Activated effector memory CD4-positive, alpha-beta T cell treated with anti-CD3 and anti-CD28 coated beads, Interleukin-2, amount 50 U/mL, for 16 hours (primary cell): ENCODE measurements around the gene PRDX2.

ENCODE experiments used
- DNase-seq: peaks from one replicate; pipeline ENCODE4 v3.0.0-alpha.2; 2020

The PRDX2 gene

DNA sequence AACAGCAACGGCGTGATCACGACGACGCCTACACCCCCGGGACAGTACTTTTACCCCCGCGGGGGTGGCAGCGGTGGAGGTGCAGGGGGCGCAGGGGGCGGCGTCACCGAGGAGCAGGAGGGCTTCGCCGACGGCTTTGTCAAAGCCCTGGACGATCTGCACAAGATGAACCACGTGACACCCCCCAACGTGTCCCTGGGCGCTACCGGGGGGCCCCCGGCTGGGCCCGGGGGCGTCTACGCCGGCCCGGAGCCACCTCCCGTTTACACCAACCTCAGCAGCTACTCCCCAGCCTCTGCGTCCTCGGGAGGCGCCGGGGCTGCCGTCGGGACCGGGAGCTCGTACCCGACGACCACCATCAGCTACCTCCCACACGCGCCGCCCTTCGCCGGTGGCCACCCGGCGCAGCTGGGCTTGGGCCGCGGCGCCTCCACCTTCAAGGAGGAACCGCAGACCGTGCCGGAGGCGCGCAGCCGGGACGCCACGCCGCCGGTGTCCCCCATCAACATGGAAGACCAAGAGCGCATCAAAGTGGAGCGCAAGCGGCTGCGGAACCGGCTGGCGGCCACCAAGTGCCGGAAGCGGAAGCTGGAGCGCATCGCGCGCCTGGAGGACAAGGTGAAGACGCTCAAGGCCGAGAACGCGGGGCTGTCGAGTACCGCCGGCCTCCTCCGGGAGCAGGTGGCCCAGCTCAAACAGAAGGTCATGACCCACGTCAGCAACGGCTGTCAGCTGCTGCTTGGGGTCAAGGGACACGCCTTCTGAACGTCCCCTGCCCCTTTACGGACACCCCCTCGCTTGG is 9.3 kb downstream of the PRDX2 start:
- peak; percentile 91 for DNase-seq

DNA sequence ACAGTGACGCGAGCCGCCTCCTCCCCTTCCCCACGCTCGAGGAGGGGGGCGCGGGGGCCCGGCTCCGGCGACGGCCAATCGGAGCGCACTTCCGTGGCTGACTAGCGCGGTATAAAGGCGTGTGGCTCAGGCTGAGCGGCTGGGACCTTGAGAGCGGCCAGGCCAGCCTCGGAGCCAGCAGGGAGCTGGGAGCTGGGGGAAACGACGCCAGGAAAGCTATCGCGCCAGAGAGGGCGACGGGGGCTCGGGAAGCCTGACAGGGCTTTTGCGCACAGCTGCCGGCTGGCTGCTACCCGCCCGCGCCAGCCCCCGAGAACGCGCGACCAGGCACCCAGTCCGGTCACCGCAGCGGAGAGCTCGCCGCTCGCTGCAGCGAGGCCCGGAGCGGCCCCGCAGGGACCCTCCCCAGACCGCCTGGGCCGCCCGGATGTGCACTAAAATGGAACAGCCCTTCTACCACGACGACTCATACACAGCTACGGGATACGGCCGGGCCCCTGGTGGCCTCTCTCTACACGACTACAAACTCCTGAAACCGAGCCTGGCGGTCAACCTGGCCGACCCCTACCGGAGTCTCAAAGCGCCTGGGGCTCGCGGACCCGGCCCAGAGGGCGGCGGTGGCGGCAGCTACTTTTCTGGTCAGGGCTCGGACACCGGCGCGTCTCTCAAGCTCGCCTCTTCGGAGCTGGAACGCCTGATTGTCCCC is 10.1 kb downstream of the PRDX2 start, which contains the start of gene JUNB:
Gene JUNB (plus strand): TSS at position 142 of the 706 bp plus-strand sequence. CDS start 286 bp downstream, at position 428.
- peak; percentile 99 for DNase-seq

DNA sequence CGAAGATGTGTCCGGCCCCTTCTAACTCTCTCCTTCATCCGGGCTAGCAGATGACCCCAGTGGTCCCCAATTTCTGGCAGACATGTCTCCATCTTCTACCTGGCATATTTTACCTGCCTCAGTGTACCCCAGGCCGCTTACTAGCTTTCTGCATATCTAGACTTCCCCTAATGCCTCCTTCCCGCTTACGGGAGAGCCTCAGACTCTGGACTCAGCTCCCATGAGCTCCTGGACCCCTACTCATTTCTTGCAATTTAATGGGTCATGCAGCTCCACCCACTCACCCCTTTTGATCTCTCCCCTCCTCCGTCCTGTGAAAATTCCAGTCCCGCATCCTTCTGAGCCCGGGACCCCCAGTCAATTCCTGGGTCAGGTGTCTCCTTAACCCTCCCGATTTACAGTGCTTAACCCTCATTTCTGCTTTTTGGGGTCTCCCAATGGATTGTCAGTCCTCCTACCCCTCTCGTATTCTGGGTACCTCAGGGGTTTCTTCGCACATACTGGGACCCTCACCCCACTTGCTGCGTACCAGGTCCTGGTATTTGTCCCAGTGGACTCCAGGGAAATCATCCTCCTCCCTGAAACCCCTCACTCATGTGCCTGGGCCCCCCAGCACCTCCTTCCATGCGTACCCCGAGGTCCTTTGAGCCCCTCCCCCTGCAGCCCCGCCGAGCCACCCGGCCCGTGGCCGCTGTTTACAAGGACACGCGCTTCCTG is 10.8 kb downstream of the PRDX2 start:
- no peak for DNase-seq

DNA sequence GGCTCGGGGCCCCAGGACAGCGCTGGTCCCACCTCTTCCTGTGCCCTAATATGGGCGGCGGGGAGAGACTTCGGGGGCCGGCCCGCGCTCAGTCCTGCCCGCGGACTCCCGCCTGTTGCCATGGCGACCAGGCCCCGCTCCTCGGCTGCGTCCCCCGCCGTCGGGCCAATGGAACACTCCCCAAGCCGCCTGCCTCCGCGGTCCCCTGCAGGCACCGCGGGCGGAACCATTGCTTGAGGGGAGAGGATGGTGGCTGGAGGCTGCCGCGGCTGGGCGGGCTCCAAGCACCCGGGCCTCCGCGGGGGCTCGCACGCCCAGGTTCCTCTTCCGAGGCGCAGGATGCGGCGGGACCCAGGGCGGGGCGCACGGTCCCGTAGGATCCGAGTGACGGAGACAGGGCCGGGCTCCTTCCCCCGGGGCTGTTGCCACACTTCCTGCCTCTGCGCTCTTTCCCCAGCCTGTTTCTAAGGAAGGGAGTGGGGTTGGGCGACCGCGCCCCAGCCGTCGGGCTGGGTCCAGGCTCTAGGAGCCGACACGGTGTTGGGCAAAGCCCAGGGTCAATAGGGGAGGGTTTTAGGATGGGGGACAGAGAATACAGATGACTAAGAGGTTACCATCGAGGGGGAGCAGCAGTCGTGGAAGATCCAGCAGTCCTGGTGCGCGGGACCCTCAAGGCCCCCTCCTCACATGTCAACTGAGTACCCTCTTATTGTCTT is 11.5 kb downstream of the PRDX2 start:
- peak; percentile 97 for DNase-seq

DNA sequence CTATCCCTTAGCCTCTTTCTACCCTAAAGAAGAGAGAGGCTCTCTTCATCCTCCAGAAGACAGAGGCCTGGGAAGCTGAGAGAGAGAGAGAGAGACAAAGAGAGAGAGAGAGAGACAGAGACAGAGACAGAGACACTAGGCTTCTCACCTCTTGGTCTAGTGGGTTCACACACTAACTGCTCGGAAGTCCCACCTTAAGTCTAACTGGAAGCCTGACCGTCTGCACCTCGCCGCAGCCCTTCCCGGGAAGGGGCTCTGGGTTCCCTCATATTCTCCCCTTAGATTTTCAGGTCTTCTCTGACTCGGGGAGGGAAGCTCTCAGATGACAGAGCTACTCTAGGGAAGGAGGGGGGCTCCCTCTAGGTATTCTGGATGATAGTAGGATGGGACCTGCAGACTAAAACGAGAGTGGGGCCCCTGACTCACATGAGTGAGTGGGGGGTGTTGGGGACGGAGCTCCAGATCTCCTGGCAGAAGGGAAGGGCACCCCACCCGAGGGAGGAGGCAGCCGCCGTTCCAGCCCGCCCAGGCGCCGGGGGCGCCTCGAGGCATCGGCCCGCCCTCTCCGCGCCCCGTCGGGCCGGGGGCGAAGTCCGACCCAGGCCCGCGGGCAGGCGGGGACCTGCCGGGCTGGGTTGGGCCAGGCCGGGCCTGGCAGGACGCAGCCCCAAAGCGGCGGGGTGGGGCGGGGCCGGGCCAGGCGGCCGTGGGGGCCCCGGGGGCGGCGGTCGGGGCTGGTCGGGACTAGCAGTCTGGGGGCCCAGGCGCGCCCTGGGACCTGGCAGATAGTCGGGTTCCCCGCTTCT is 12.3 kb downstream of the PRDX2 start:
- no peak for DNase-seq

DNA sequence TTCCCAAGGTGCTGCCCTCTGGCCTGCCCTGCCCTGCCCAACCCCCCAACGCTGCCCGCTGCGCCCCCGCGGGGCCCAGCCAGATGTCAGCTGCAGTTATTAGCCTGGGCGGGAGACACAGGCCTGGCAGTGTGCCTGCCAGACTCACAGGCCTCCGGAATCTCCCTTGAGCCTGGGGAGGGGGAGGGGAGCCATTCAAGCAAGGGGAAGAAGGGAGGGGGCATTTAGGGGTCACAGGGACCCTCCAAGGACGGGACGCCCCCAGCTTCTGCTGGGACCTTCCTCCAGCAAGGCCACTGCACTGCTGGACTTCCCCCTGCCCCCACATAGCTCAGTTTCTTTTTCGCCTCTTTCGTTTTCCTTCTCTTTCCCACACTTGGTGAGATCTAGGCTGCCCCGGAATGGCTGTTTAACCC is 12.9 kb downstream of the PRDX2 start:
- DNase-seq: peak; percentile 85

DNA sequence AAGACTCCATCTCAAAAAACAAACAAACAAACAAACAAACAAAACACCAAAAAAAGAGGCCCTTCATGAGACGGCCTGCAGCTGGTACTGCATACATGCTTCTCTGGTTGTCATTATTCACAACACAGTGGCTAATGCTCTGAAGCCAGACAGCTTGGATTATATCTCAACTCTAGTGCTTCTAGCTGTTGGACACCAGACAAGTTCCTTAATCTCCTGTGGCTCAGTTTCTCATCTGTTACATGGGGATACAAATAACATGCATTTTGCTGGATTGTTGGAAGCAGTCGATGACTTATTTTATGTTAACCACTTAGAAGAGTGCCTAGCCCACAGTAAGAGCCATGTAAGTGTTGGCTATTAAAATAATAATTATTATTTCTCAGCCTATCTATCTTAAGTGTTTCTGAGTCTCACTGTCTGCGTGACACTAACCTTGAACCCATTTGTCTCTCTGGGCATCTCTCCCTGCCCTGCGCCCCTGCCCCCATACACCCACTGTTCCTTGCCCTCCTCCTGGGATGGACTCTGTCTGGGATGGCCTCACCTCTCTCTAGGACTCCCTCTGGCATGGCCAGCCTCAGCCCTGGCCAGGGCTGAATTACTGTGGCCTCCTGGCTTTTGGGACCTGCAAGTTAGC is 13.4 kb downstream of the PRDX2 start:
- DNase-seq: no peak

DNA sequence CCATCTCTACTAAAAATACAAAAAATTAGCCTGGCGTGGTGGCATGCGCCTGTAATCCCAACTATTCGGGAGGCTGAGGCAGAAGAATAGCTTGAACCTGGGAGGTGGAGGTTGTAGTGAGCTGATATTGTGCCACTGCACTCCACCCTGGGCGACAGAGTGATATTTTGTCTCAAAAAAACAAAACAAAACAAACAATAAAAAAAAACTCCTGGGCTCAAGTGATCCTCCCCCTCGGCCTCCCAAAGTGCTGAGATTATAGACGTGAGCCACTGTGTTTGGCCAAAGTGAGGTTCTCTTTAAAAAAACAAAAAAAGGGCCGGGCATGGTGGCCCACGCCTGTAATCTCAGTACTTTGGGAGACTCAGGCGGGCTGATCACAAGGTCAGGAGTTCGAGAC is 14.1 kb downstream of the PRDX2 start:
- DNase-seq: no peak

DNA sequence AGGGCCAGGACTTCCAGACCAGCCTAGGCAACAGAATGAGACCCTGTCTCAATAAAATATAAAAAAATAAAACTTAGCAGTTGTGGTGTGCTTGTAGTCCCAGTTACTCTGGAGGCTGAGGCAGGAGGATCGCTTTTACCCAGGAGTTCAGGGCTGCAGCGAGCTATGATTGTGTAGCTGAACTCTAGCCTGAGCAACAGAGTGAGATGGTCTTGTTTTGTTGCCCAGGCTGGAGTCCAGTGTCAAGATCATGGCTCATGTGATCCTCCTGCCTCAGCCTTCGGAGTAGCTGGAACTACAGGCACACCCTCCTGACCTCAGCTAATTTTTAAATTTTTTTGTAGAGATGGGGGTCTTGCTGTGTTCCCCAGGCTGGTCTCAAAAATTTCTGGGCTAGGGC is 14.6 kb downstream of the PRDX2 start:
- DNase-seq: no peak

DNA sequence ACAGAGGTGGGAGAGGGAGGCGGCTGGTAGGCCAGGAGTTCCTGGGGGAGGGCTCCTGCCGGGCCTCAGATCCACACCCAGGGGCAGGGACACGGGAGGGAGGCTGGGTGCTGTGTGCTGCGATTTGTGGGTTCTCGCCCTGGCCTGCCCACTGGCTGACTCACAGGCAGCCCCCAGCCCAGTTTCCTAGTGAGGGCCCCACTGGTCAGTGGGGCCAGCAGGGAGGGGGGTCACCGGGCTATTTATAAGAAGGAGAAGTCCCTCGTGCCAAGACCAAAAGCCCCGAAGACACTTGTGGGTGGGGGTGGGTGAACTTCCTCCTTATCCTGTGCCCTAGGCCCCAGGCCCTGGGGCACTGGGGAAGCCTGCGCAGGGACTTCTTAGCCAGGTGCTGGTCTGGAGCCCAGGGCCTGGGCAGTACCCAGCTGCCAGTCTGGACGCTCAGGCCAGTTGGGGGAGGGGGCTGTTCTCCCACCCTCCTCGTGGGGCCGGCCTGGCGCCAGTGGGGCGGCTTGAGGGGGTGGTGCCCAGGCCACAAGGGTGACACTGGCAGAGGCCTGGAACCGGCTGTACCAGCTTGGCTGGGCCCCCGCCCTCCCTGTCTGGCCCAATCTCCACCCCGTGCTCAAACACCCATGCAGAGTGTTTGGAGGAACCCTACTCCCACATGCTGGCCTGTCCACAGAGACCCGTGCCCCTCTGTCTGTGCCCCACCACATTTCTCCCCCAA is 15.3 kb downstream of the PRDX2 start:
- DNase-seq: no peak

DNA sequence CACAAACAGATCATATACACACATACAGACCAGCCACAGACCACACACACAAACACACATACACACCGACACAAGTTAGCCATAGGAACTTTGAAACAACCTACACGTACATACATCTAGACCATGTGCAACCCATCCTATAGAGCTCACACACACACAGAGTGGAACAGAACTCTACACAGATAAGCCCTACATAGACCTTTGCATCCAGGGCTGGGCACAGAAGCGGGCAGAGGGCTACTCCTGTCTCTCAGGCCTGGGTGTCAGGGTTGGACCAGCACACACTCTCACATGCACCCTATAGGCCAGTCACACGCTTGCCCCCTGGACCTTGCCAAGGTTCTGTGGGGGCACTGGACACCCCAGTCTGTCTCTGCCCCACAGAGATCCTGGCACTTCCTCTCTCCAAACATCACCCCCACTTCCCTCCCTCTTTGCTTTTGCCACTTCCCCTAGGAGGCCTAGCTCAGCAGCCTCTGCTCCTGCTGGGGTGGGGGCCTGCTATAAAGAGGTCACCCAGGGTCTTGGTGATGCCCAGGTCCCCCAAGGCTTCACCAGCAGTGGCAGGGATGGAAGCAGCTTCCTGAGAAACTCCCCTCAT is 16.1 kb downstream of the PRDX2 start:
- no peak for DNase-seq

DNA sequence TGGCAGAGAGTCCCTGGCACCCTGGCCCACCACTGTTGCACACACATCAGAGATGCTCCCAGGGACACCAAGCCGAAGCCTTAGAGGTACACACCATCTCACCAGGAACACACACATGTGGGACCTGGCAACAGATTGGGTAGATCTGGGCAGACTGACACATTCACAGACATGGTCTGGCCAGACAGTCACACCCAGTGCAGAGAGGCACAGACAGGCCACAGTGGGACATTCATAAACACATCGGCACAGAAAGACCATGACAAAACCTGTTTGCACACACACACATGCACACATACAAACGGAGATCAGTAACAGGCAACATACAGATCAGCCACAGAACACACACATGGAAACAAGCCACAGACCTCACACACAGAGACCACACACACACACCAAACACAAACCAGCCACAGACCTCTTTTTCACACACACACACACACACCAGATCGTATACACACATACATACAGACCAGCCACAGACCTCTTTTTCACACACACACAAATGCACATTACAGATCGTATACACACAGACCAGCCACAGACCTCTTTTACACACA is 16.6 kb downstream of the PRDX2 start:
- no peak for DNase-seq

DNA sequence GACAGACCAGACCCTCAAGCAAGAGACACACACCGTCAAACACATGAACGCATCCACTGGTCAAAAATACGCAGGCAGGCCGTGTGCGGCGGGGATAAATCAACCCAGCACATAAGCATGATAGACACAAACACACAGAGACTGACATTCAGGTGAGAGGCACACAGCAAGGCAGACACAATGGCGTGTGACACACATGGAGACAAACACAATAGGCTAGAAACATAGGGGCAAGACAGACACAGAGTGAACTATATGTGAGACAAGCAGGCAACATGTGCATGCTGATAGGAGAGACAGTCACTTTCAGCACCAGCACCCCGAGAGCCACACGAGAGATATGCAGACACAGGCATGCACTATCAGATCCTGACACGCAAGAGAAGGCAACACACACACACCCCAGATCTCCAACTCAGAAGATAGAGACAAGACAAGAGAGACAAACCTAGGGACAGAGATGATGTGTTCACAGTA is 17.2 kb downstream of the PRDX2 start:
- DNase-seq: no peak

DNA sequence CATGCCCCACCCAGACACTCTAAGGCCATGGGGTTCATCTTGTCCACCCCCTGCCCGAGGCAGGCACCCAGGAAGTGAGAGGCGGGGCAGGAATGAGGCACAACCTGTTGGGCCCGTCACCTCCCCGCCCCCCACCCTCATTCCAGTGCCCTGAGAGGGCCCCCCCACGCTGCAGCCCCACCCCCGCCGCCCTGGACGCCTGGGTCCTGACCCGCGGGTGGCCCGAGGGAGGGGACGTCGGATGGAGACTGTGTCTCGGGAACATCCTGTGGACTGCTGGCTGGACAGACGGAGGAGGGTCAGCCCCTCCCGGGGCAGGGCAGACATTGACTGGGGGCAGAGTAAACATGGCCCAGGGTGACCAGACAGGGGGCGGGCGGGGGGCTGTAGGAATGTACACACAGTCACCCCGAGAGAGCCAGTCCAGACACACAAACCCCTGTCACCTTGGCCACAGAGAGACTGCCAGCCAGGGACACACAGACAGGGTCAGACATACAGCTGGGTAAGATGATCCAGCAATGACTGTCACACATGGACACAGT is 17.7 kb downstream of the PRDX2 start:
- peak; percentile 73 for DNase-seq

DNA sequence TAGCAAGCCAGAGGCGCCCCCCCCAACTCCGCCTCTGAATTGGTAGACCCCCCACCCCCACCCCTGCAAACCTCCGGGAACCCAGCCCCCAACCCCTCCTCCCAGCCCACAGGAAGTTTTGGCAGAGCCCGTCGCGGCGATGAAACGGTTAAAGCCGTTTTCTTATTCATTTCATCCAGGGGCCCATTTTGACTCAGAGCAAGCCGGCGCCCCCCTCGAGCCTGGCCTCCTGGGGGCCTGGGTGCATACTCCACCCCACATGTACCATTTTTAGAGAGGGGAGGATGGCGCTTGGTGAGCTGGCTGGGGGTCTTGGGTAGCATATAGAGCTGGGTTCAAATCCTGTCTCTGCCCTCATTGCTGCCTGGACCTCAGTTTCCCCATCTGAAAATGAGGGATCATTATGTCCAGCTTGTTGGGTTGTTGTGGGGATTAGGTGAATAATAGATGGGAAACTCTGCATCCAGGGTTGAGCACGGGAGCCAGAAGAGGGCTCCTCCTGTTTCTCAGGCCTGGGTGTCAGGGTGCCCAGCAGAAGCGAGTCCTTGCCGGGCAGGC is 18.2 kb downstream of the PRDX2 start:
- peak; percentile 80 for DNase-seq

DNA sequence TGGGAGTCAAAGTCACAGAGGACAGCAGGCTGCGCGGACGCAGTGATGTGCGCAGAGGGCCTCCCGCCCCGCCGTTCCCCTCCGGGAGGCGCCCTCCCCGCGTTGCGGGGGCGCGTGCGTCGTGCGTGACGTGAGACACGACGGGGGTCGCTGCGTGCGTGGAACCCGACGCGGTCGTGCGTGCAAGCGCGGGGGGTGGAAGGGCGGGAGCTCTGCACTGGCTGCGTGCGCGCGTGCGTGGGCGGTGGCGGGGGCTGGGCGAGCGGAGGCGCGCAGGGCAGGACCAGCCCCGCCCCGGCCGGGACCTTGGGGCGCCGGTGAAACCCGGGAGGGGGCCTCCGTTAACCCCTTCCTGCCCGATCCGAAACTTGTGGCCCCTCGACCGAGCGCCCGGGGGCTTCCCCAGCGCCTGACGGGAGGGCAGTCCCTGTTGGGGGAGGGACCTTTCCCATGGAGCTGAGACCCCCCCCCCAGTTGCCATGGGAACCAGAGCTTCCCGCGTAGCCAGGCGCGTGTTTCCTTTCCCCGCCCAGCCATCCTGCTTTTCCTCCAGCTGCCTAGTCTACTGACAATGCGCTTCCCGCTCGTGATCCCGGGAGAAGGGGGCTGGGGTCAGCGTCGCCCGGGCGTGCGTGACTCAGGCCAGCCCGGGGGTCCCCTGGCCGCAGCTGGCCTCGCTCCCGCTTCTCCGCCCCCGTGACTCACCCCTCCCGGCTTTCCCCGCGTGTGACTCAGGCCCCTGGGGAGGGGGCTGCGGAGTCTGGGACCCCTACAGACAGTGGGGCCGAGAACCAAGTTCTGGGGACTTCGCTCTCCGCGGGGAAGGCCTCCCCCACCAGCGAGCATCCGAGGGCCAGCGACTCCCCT is 18.9 kb downstream of the PRDX2 start:
- peak; percentile 97 for DNase-seq

DNA sequence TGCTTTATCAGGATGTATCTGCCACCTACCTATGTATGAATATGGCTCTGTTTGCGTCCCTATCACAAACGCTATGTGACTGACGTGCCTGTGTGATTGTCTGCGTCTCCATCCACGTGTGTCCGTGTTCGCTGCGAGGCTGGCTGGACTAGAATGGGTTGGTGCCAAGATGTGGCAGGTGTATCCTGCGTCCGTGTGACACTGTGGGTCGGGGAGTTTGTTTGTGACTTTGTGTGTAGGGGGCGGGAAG is 19.5 kb downstream of the PRDX2 start:
- no peak for DNase-seq

DNA sequence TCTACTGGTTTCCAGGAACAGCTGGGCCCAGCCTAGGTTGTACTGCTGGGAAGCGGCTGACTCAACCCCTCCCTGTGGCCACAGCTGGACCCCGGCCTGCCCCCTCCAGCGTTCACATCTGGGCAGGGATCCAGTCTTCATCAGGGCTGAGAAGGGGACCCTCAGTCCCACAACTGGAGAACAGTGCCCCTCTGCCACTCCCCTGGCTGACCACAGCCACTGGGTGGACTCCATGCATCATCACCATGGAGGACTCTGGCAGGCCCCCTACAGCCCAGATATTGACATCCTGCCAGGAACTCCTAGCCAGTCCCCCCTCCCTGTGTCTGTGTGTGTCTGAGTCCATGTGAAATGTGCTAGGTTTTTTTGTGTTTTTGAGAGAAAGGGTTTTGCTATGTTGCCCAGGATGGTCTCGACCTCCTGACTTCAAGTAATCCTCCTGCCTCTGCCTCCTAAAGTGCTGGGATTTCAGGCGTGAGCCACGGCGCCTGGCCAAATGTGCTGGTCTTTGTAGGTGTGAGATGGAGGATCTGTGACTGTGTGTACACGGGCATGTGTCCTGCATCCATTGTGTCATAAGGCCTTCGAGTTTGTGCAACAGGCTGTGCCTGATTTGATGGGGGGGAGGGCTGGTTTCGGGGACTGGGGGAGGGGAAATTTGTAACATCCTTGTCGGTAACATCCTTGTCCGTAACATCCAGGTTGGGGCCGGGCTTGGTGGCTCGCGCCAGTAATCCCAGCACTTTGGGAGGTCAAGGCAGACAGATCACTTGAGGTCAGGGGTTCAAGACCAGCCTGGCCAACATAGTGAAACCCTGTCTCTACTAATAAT is 22.2 kb downstream of the PRDX2 start:
- no peak for DNase-seq
